ENCODE results near the gene OCEL1.

OCEL1 gene

DNA sequence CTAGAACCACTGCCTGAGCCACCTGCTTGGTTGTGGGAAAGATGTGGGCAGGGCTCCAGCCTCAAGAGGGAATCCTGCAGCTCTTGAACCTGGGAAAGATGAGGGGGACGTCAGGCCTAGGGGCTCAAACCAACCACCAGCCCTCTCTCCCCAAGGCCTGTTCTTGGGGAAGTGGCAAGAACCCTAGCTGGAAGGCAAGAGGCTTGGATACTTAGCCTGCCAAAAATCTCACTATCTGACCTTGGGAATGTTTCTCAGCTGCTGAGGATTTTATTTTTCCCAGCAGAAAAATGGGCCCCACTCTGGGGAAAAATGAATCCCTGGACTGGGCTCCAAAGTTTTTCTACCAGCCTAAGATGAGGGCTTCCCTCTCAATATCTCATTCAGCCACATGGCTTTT is 33.9 kb downstream of the OCEL1 start:
- no peak for DNase-seq
- no peak overlapping the region for H3K18ac ChIP-seq (ENCODE audit: low read depth in 1 of 2, low read length in 2 of 2)
- H4K8ac ChIP-seq (ENCODE audit: low read length): no peak overlapping the region
- H3K9me3 ChIP-seq (ENCODE audit: control insufficient read depth, low read length): peaks cover 10% of the 10 kb centered on the region
- no peak overlapping the region for H3K4me2 ChIP-seq (ENCODE audit: low read length, poor library complexity, severe bottlenecking)
- H3K9ac ChIP-seq (ENCODE audit: low read length): no peak overlapping the region
- no peak overlapping the region for H2BK12ac ChIP-seq (ENCODE audit: low read length in 2 of 2)
- no peaks in the 10 kb centered on the region for H3K79me1 ChIP-seq (replicated peaks; ENCODE audit: low read length, poor library complexity, severe bottlenecking)
- H3K4ac ChIP-seq (ENCODE audit: low read depth in 1 of 2, low read length in 2 of 2): no peak overlapping the region
- H3K4me3 ChIP-seq (ENCODE audit: insufficient read depth in 1 of 2, low read depth in 1 of 2, low read length in 2 of 2): no peak overlapping the region
- H2AFZ ChIP-seq (ENCODE audit: low read depth, low read length): no peak overlapping the region
- H3K27ac ChIP-seq (ENCODE audit: low read length, poor library complexity, severe bottlenecking): no peak overlapping the region
- no peak overlapping the region for H2BK15ac ChIP-seq (ENCODE audit: low read depth, poor library complexity, severe bottlenecking)
- no peak overlapping the region for H3K14ac ChIP-seq (ENCODE audit: low read length in 2 of 2)
- H3K4me1 ChIP-seq (ENCODE audit: control insufficient read depth, insufficient read depth, low read depth, low read length): peaks cover 4% of the 10 kb centered on the region
- no peak overlapping the region for H2BK5ac ChIP-seq (ENCODE audit: low read depth, low read length, poor library complexity, severe bottlenecking)
- H3K36me3 ChIP-seq (ENCODE audit: control insufficient read depth in 1 of 2, insufficient read depth in 2 of 2, low read depth in 1 of 2, low read length in 2 of 2): no peaks in the 10 kb centered on the region
- no peak overlapping the region for H3K23ac ChIP-seq (ENCODE audit: low read length in 2 of 2)
- no peak overlapping the region for H2AK5ac ChIP-seq (ENCODE audit: low read length, severe bottlenecking)
- H4K91ac ChIP-seq (ENCODE audit: low read length): no peak overlapping the region
- WGBS: 83% methylated on average over 1 of the region's 1 CpG
- H3K27me3 ChIP-seq (ENCODE audit: control insufficient read depth in 1 of 2, insufficient read depth in 1 of 2, low read length in 2 of 2): peaks cover 0 to 10% of the 10 kb centered on the region in 2 experiments
- H2BK120ac ChIP-seq (ENCODE audit: low read depth, low read length): no peak overlapping the region

- H3K4me1 ChIP-seq (ENCODE audit: control insufficient read depth, insufficient read depth, low read depth, low read length): no peaks in the 10 kb centered on the region
- no peak overlapping the region for H3K4ac ChIP-seq (ENCODE audit: low read depth in 1 of 2, low read length in 2 of 2)
- no peak overlapping the region for H4K8ac ChIP-seq (ENCODE audit: low read length)
- no peak overlapping the region for H3K27ac ChIP-seq (ENCODE audit: low read length, poor library complexity, severe bottlenecking)
- H3K36me3 ChIP-seq (ENCODE audit: control insufficient read depth in 1 of 2, insufficient read depth in 2 of 2, low read depth in 1 of 2, low read length in 2 of 2): no peaks in the 10 kb centered on the region
- no peak overlapping the region for H4K91ac ChIP-seq (ENCODE audit: low read length)
- DNase-seq: peak; percentile 71
- 27% methylated on average over 14 of the region's 15 CpGs for WGBS
- no peak overlapping the region for H3K18ac ChIP-seq (ENCODE audit: low read depth in 1 of 2, low read length in 2 of 2)
- H2BK15ac ChIP-seq (ENCODE audit: low read depth, poor library complexity, severe bottlenecking): no peak overlapping the region
- peaks cover 10% of the 10 kb centered on the region for H3K9me3 ChIP-seq (ENCODE audit: control insufficient read depth, low read length)
- H2AK5ac ChIP-seq (ENCODE audit: low read length, severe bottlenecking): no peak overlapping the region
- H2BK5ac ChIP-seq (ENCODE audit: low read depth, low read length, poor library complexity, severe bottlenecking): no peak overlapping the region
- H2AFZ ChIP-seq (ENCODE audit: low read depth, low read length): no peak overlapping the region
- H3K79me1 ChIP-seq (replicated peaks; ENCODE audit: low read length, poor library complexity, severe bottlenecking): no peaks in the 10 kb centered on the region
- no peak overlapping the region for H3K4me2 ChIP-seq (ENCODE audit: low read length, poor library complexity, severe bottlenecking)
- no peak overlapping the region for H3K14ac ChIP-seq (ENCODE audit: low read length in 2 of 2)
- H3K23ac ChIP-seq (ENCODE audit: low read length in 2 of 2): no peak overlapping the region
- no peak overlapping the region for H2BK120ac ChIP-seq (ENCODE audit: low read depth, low read length)
- no peak overlapping the region for H2BK12ac ChIP-seq (ENCODE audit: low read length in 2 of 2)
- no peak overlapping the region for H3K4me3 ChIP-seq (ENCODE audit: insufficient read depth in 1 of 2, low read depth in 1 of 2, low read length in 2 of 2)
- peaks cover 0 to 10% of the 10 kb centered on the region in 2 experiments for H3K27me3 ChIP-seq (ENCODE audit: control insufficient read depth in 1 of 2, insufficient read depth in 1 of 2, low read length in 2 of 2)
- H3K9ac ChIP-seq (ENCODE audit: low read length): no peak overlapping the region
Observed at GRCh38 chr19:17260842-17261325, 34.9 kb downstream of the OCEL1 start.

GRCh38 chr19:17262557-17262956 is 36.5 kb downstream of the OCEL1 start:
- H2AK5ac ChIP-seq (ENCODE audit: low read length, severe bottlenecking): no peak overlapping the region
- H2BK5ac ChIP-seq (ENCODE audit: low read depth, low read length, poor library complexity, severe bottlenecking): no peak overlapping the region
- no peak overlapping the region for H3K4me3 ChIP-seq (ENCODE audit: insufficient read depth in 1 of 2, low read depth in 1 of 2, low read length in 2 of 2)
- H3K4me1 ChIP-seq (ENCODE audit: control insufficient read depth, insufficient read depth, low read depth, low read length): no peaks in the 10 kb centered on the region
- no peak overlapping the region for H2AFZ ChIP-seq (ENCODE audit: low read depth, low read length)
- no peak overlapping the region for H2BK15ac ChIP-seq (ENCODE audit: low read depth, poor library complexity, severe bottlenecking)
- H2BK12ac ChIP-seq (ENCODE audit: low read length in 2 of 2): no peak overlapping the region
- H4K91ac ChIP-seq (ENCODE audit: low read length): peak overlapping the region; percentile 29
- no peak overlapping the region for H3K18ac ChIP-seq (ENCODE audit: low read depth in 1 of 2, low read length in 2 of 2)
- no peak overlapping the region for H3K4ac ChIP-seq (ENCODE audit: low read depth in 1 of 2, low read length in 2 of 2)
- no peak overlapping the region for H3K27ac ChIP-seq (ENCODE audit: low read length, poor library complexity, severe bottlenecking)
- H3K23ac ChIP-seq (ENCODE audit: low read length in 2 of 2): no peak overlapping the region
- H3K14ac ChIP-seq (ENCODE audit: low read length in 2 of 2): no peak overlapping the region
- no peak overlapping the region for H3K4me2 ChIP-seq (ENCODE audit: low read length, poor library complexity, severe bottlenecking)
- no peak for DNase-seq
- H3K36me3 ChIP-seq (ENCODE audit: control insufficient read depth in 1 of 2, insufficient read depth in 2 of 2, low read depth in 1 of 2, low read length in 2 of 2): no peaks in the 10 kb centered on the region
- no peak overlapping the region for H4K8ac ChIP-seq (ENCODE audit: low read length)
- 81% methylated on average over 16 of the region's 16 CpGs for WGBS
- H3K9me3 ChIP-seq (ENCODE audit: control insufficient read depth, low read length): peaks cover 10% of the 10 kb centered on the region
- no peak overlapping the region for H2BK120ac ChIP-seq (ENCODE audit: low read depth, low read length)
- no peak overlapping the region for H3K9ac ChIP-seq (ENCODE audit: low read length)
- peaks cover under 1% of the 10 kb centered on the region for H3K79me1 ChIP-seq (replicated peaks; ENCODE audit: low read length, poor library complexity, severe bottlenecking)
- H3K27me3 ChIP-seq (ENCODE audit: control insufficient read depth in 1 of 2, insufficient read depth in 1 of 2, low read length in 2 of 2): peaks cover 0 to 2% of the 10 kb centered on the region in 2 experiments

- peaks cover 8% of the 10 kb centered on the region for H3K79me1 ChIP-seq (replicated peaks; ENCODE audit: low read length, poor library complexity, severe bottlenecking)
- H3K18ac ChIP-seq (ENCODE audit: low read depth in 1 of 2, low read length in 2 of 2): no peak overlapping the region
- peaks cover 2 to 3% of the 10 kb centered on the region in 2 experiments for H3K36me3 ChIP-seq (ENCODE audit: control insufficient read depth in 1 of 2, insufficient read depth in 2 of 2, low read depth in 1 of 2, low read length in 2 of 2)
- no peak overlapping the region for H3K4me2 ChIP-seq (ENCODE audit: low read length, poor library complexity, severe bottlenecking)
- no peak overlapping the region for H4K8ac ChIP-seq (ENCODE audit: low read length)
- no peak overlapping the region for H2BK12ac ChIP-seq (ENCODE audit: low read length in 2 of 2)
- H3K9me3 ChIP-seq (ENCODE audit: control insufficient read depth, low read length): peaks cover 10% of the 10 kb centered on the region
- H2AK5ac ChIP-seq (ENCODE audit: low read length, severe bottlenecking): no peak overlapping the region
- no peak overlapping the region for H3K27ac ChIP-seq (ENCODE audit: low read length, poor library complexity, severe bottlenecking)
- peaks cover 7% of the 10 kb centered on the region for H3K4me1 ChIP-seq (ENCODE audit: control insufficient read depth, insufficient read depth, low read depth, low read length)
- no peak overlapping the region for H3K14ac ChIP-seq (ENCODE audit: low read length in 2 of 2)
- no peak overlapping the region for H2BK120ac ChIP-seq (ENCODE audit: low read depth, low read length)
- peaks cover 0 to 2% of the 10 kb centered on the region in 2 experiments for H3K27me3 ChIP-seq (ENCODE audit: control insufficient read depth in 1 of 2, insufficient read depth in 1 of 2, low read length in 2 of 2)
- no peak for DNase-seq
- no peak overlapping the region for H4K91ac ChIP-seq (ENCODE audit: low read length)
- H3K4me3 ChIP-seq (ENCODE audit: insufficient read depth in 1 of 2, low read depth in 1 of 2, low read length in 2 of 2): no peak overlapping the region
- H2BK5ac ChIP-seq (ENCODE audit: low read depth, low read length, poor library complexity, severe bottlenecking): no peak overlapping the region
- H3K23ac ChIP-seq (ENCODE audit: low read length in 2 of 2): no peak overlapping the region
- 94% methylated on average over 23 of the region's 23 CpGs for WGBS
- no peak overlapping the region for H3K4ac ChIP-seq (ENCODE audit: low read depth in 1 of 2, low read length in 2 of 2)
- no peak overlapping the region for H3K9ac ChIP-seq (ENCODE audit: low read length)
- no peak overlapping the region for H2AFZ ChIP-seq (ENCODE audit: low read depth, low read length)
- no peak overlapping the region for H2BK15ac ChIP-seq (ENCODE audit: low read depth, poor library complexity, severe bottlenecking)
Observed at GRCh38 chr19:17263712-17264640, 38.0 kb downstream of the OCEL1 start.

All from mesenchymal stem cell (in vitro differentiated cells and primary cell).